HTR-8/SVneo (cell line): ENCODE measurements around the gene HMGB1.
A peak's percentile ranks its signal among the peaks of the same experiment; 100 is the strongest.
"Not testable (repeated sequence)": the region's sequence is repeated elsewhere in the genome, so short reads cannot be mapped to it uniquely, and the experiment has no call there.

Experiments used
- DNase-seq: peaks from one replicate; pipeline ENCODE4 v3.0.0; 2011; ENCODE audit warnings: low spot score, mixed read lengths; ENCODE audit not compliant: insufficient read length
- FAIRE-seq: peaks from 2 replicates; lab custom pipeline; 2011; peaks lifted over from hg19 to GRCh38; lab: Jason Lieb, UNC

Gene HMGB1

GRCh38 chr13:30466841-30467252 is 1.1 kb upstream of the HMGB1 start:
- DNase-seq (no peak), FAIRE-seq (no peak)

- FAIRE-seq (no peak), DNase-seq (no peak)
Measured at GRCh38 chr13:30466358-30466714, 600 bp upstream of the HMGB1 start.

- FAIRE-seq (no peak), DNase-seq (no peak)
Measured at GRCh38 chr13:30465343-30465592, 468 bp downstream of the HMGB1 start.

GRCh38 chr13:30464496-30465342 is 1.0 kb downstream of the HMGB1 start:
- no peak for FAIRE-seq
- peak; percentile 17 for DNase-seq

- FAIRE-seq (no peak), DNase-seq (no peak)
Measured at GRCh38 chr13:30463787-30464495, 1.8 kb downstream of the HMGB1 start.

GRCh38 chr13:30461279-30462066 is 4.3 kb downstream of the HMGB1 start:
- DNase-seq, FAIRE-seq: not testable (repeated sequence)

- DNase-seq (no peak), FAIRE-seq (no peak)
Measured at GRCh38 chr13:30457306-30457891, 8.3 kb downstream of the HMGB1 start.

- no peak for DNase-seq
- FAIRE-seq: no peak
Measured at GRCh38 chr13:30456290-30456689, 9.4 kb downstream of the HMGB1 start.

- DNase-seq (no peak), FAIRE-seq (no peak)
Measured at GRCh38 chr13:30454991-30455390, 10.7 kb downstream of the HMGB1 start.

- DNase-seq (no peak), FAIRE-seq (no peak)
Measured at GRCh38 chr13:30453727-30454126, 12.0 kb downstream of the HMGB1 start.

- FAIRE-seq, DNase-seq: not testable (repeated sequence)
Measured at GRCh38 chr13:30451476-30451875, 14.3 kb downstream of the HMGB1 start.

GRCh38 chr13:30450066-30450465 is 15.7 kb downstream of the HMGB1 start:
- no peak for FAIRE-seq
- DNase-seq: no peak

GRCh38 chr13:30448441-30448840 is 17.3 kb downstream of the HMGB1 start:
- FAIRE-seq: no peak

GRCh38 chr13:30446126-30446500 is 19.6 kb downstream of the HMGB1 start:
- FAIRE-seq: no peak
- no peak for DNase-seq

More at GRCh38 chr13:30448441-30448840, 17.3 kb downstream of the HMGB1 start:
- DNase-seq: no peak

- DNase-seq: no peak
- FAIRE-seq: no peak
Measured at GRCh38 chr13:30443957-30444404, 21.8 kb downstream of the HMGB1 start.

GRCh38 chr13:30443491-30443890 is 22.2 kb downstream of the HMGB1 start:
- FAIRE-seq, DNase-seq: not testable (repeated sequence)

- no peak for DNase-seq
Measured at GRCh38 chr13:30442926-30443325, 22.8 kb downstream of the HMGB1 start.

GRCh38 chr13:30440910-30441703 is 24.6 kb downstream of the HMGB1 start:
- no peak for FAIRE-seq
- no peak for DNase-seq

More at GRCh38 chr13:30442926-30443325, 22.8 kb downstream of the HMGB1 start:
- FAIRE-seq: no peak

- FAIRE-seq (no peak), DNase-seq (no peak)
Measured at GRCh38 chr13:30438286-30438685, 27.4 kb downstream of the HMGB1 start.

- FAIRE-seq: no peak
- no peak for DNase-seq
Measured at GRCh38 chr13:30437177-30437576, 28.6 kb downstream of the HMGB1 start.
